Left lung (tissue), 10 donors: Measurements from ENCODE around the gene RGS3. TPM values are rescaled to one million over a fixed set of nuclear protein-coding genes. Genes with fewer than 3 reads are reported as not detected.
A peak's percentile ranks its signal among the peaks of the same experiment; 100 is the strongest.

Experiments used
- ATAC-seq: fragments of 200-7000 bp; cut with Tn5 transposase; one replicate; pipeline ENCODE4 v1.9.1; 2020; ENCODE audit warnings: moderate library complexity
- DNase-seq, 4 donors: peaks; one replicate each; pipeline ENCODE4 v3.0.0-alpha.2; 2013 to 2020
- H3K27ac ChIP-seq, 2 donors: fragments of 200-600 bp; sonication (generic) in 1 of 2; one replicate each; pipeline versions ENCODE4 v1.5.0 to v1.8.0; 2020 to 2021
- H3K27me3 ChIP-seq, 2 donors: fragments of 200-600 bp; sonication (generic) in 1 of 2; one replicate each; pipeline versions ENCODE4 v1.5.0 to v1.8.0; 2020 to 2021
- H3K36me3 ChIP-seq, 2 donors: fragments of 200-600 bp; sonication (generic) in 1 of 2; one replicate each; pipeline versions ENCODE4 v1.5.0 to v1.8.0; 2020 to 2021
- H3K4me1 ChIP-seq, 2 donors: fragments of 200-600 bp; one replicate each; pipeline ENCODE4 v1.8.0; 2021
- H3K4me3 ChIP-seq, 2 donors: fragments of 200-600 bp; sonication (generic) in 1 of 2; one replicate each; pipeline versions ENCODE4 v1.5.0 to v1.8.0; 2020 to 2021; ENCODE audit warnings: mild to moderate bottlenecking in 1 of 2
- H3K9me3 ChIP-seq, 2 donors: fragments of 200-600 bp; sonication (generic) in 1 of 2; one replicate each; pipeline versions ENCODE4 v1.5.0 to v1.8.0; 2020 to 2021
- intact Hi-C, 2 donors: fragments of 100-400 bp; cut with DNase I; formaldehyde crosslinking; loops; one replicate each; pipeline versions ENCODE4 v1.11.2 to v1.14.2; 2022
- polyA plus RNA-seq, 6 donors: library from polyadenylated mRNA; unstranded; fragments of 120-200 nt; gene quantifications; one replicate each; pipeline ENCODE4 v1.2.1, GENCODE V29; 2013; ENCODE audit not compliant: insufficient read length in 6 of 6
- total RNA-seq, 2 donors: library from RNA; stranded (reverse); fragmentation: NEBNext Ultra II Directional; extraction: Animal tissue kit (Norgen Biotek cat#: 25700); gene quantifications; one replicate each; pipeline ENCODE4 v1.2.1, GENCODE V29; 2021
- TF ChIP-seq, protein P1 (sequence below), 2 donors: fragments of 200-600 bp; sonication (generic) in 1 of 2; IDR thresholded peaks; one replicate each; pipeline versions ENCODE4 v1.5.0 to v1.8.0; 2021; ENCODE audit warnings: antibody characterized with exemption in 2 of 2
- donor health status: DM: no; HTN: yes; CAD: no.
- donor health status: DM: no; HTN: no; CAD: no.

RGS3 gene
- total and polyA plus RNA-seq, 8 donors = 69.6 to 96.9 (median 77.4) TPM

DNA sequence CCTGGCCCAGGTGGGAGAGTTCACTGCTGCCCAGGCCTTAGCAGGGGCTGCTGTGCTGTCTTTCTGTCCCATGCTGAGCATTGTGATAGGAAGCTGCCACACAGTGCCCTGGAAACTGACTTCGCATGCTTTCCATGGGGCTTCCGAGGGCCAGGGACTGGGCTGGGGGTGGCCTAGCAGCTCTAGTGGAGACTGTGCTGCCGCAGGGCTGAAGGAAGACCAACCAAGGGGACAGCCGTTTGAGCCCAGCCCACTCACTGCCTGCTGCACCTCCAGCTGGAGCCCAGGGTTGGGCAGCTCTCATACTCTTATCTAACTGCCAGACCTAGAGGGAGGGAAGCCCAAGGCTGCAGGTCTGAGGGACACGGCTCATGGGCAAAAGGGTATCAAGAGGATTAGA lies 79.2 kb downstream of the RGS3 start:
- Histone ChIP-seq H3K27me3 (no peaks in the 10 kb centered on the region), H3K4me3 (no peak overlapping the region), H3K9me3 (no peaks in the 10 kb centered on the region), H3K4me1 (peaks cover 8% of the 10 kb centered on the region in 2 donors), H3K36me3 (peaks cover 0 to 24% of the 10 kb centered on the region in 2 donors), H3K27ac (no peak overlapping the region)
- intact Hi-C loops = no loop called here
- TF ChIP-seq, protein P1, sequence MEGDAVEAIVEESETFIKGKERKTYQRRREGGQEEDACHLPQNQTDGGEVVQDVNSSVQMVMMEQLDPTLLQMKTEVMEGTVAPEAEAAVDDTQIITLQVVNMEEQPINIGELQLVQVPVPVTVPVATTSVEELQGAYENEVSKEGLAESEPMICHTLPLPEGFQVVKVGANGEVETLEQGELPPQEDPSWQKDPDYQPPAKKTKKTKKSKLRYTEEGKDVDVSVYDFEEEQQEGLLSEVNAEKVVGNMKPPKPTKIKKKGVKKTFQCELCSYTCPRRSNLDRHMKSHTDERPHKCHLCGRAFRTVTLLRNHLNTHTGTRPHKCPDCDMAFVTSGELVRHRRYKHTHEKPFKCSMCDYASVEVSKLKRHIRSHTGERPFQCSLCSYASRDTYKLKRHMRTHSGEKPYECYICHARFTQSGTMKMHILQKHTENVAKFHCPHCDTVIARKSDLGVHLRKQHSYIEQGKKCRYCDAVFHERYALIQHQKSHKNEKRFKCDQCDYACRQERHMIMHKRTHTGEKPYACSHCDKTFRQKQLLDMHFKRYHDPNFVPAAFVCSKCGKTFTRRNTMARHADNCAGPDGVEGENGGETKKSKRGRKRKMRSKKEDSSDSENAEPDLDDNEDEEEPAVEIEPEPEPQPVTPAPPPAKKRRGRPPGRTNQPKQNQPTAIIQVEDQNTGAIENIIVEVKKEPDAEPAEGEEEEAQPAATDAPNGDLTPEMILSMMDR (IDR thresholded peaks at IDR 0.05) = no peak
- ATAC-seq = no peak
- peak in 1 of 4 donors; percentile 27 for DNase-seq

DNA sequence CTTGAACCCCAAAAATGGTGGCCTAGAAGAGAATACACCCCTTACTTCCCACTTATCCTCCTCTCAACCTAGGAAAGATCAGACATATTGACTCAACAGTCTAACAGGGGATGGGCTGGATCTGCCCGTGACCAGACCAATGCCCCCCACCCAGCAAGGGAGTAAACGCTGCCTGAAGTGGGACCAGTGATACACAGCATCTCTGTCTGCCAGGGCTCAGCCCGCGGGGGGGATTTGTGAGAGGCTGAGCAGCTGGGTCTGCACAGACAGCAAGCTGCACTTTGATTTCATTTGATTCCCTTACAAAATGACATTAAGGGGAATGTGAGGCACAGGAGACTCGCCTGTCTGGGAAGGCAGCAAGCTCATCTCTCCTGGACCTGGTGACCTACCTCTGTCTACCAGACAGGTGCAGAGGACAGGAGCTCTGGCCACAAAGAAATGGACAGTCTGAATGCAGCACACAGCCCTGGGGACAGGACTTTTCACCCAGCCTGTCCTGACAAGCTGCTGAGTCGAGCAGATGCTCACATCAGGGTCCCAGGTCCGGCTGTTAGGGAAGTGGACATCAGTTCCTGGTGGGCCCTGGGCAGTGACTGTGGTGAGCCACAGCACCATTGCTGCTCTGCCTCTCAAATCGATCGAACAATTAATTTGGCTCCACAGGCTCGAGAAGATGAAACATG lies 79.9 kb downstream of the RGS3 start:
- intact Hi-C loops = no loop called here
- TF ChIP-seq, protein P1 (IDR thresholded peaks at IDR 0.05) = no peak
- Histone ChIP-seq H3K27ac (no peak overlapping the region), H3K9me3 (no peaks in the 10 kb centered on the region), H3K4me1 (peaks cover 15% of the 10 kb centered on the region in 2 donors), H3K27me3 (no peaks in the 10 kb centered on the region), H3K4me3 (no peak overlapping the region), H3K36me3 (peaks cover 0 to 17% of the 10 kb centered on the region in 2 donors)
- DNase-seq (peak in 1 of 4 donors; percentile 5), ATAC-seq (no peak)

DNA sequence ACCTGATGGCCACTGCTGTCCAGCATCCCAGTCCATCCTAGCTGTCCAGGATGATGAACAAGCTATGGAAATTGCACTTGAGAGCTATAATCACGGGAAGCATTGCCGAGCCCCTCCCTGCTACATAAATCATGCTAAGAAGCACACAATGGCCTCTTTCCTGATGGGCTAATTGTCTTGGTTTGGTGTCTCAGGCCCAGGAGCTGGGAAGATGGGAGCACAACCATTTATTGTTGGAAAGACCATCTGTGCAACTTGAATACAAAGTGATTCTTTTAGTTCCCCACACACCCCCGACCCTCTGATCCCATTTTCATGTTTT lies 80.4 kb downstream of the RGS3 start:
- DNase-seq (peak in 1 of 4 donors; percentile 26), ATAC-seq (no peak)
- TF ChIP-seq, protein P1 (IDR thresholded peaks at IDR 0.05) = no peak
- no peaks in the 10 kb centered on the region for H3K9me3 ChIP-seq
- H3K27ac ChIP-seq = no peak overlapping the region
- peaks cover 18 to 20% of the 10 kb centered on the region in 2 donors for H3K4me1 ChIP-seq
- intact Hi-C loops = no loop called here
- no peaks in the 10 kb centered on the region for H3K27me3 ChIP-seq
- H3K4me3 ChIP-seq = no peak overlapping the region
- peaks cover 0 to 14% of the 10 kb centered on the region in 2 donors for H3K36me3 ChIP-seq

GRCh38 chr9:113545068-113545467 lies 81.5 kb downstream of the RGS3 start:
- Histone ChIP-seq H3K36me3 (peaks cover 0 to 10% of the 10 kb centered on the region in 2 donors), H3K27me3 (no peaks in the 10 kb centered on the region), H3K9me3 (no peaks in the 10 kb centered on the region), H3K4me1 (peaks cover 24 to 26% of the 10 kb centered on the region in 2 donors), H3K27ac (peak overlapping the region in 1 of 2 donors; percentile 4), H3K4me3 (no peak overlapping the region)
- intact Hi-C loops = no loop called here
- TF ChIP-seq, protein P1 (IDR thresholded peaks at IDR 0.05) = no peak
- DNase-seq (peak in 1 of 4 donors; percentile 17), ATAC-seq (no peak)

GRCh38 chr9:113546566-113546965 lies 83.0 kb downstream of the RGS3 start:
- peaks cover 24 to 26% of the 10 kb centered on the region in 2 donors for H3K4me1 ChIP-seq
- no peak for ATAC-seq
- H3K9me3 ChIP-seq = no peaks in the 10 kb centered on the region
- H3K4me3 ChIP-seq = no peak overlapping the region
- DNase-seq = peak in 1 of 4 donors; percentile 16
- H3K27me3 ChIP-seq = no peaks in the 10 kb centered on the region
- TF ChIP-seq, protein P1 (IDR thresholded peaks at IDR 0.05) = no peak
- intact Hi-C loops = no loop called here
- peaks cover 0 to 5% of the 10 kb centered on the region in 2 donors for H3K36me3 ChIP-seq
- no peak overlapping the region for H3K27ac ChIP-seq
